CD4-positive, alpha-beta T cell (primary cell): Measurements from ENCODE around the gene FARS2. TPM values are rescaled to one million over a fixed set of nuclear protein-coding genes. Genes with fewer than 3 reads are reported as not detected.
A peak's percentile ranks its signal among the peaks of the same experiment; 100 is the strongest.

Source experiments
- ATAC-seq: fragments of 200-7000 bp; cut with Tn5 transposase; one replicate; pipeline ENCODE4 v1.10.0; 2022; ENCODE audit warnings: mild to moderate bottlenecking; ENCODE audit not compliant: poor library complexity
- CTCF ChIA-PET: fragments of 350-600 bp; sonication (Branson Sonifier 250); formaldehyde crosslinking; loops from one replicate; lab custom pipeline; 2021; ENCODE audit warnings: antibody characterized with exemption, inconsistent platforms; lab: Charles Lee
- POLR2A ChIA-PET: fragments of 350-600 bp; sonication (Branson Sonifier 250); formaldehyde crosslinking; loops from one replicate; lab custom pipeline; 2021; ENCODE audit warnings: antibody characterized with exemption, inconsistent platforms; lab: Charles Lee
- DNase-seq, 14 experiments: peaks; one replicate each; pipeline ENCODE4 v3.0.0-alpha.2; 2013 to 2020; ENCODE audit warnings: mixed read lengths in 2 of 14
- H3K27ac ChIP-seq, 2 donors: one replicate each; pipeline versions ENCODE4 v1.5.1 to v1.7.0; 2013; ENCODE audit warnings: low read length in 2 of 2, low read depth in 1 of 2, mild to moderate bottlenecking in 1 of 2
- H3K27me3 ChIP-seq, 2 experiments: 1 replicate in 1 of 2; 2 replicates in 1 of 2; pipeline versions ENCODE4 v1.6.1 to v1.7.0; 2013; ENCODE audit warnings: low read length in 2 of 2, control low read depth in 1 of 2, mild to moderate bottlenecking in 1 of 2, moderate library complexity in 1 of 2; ENCODE audit not compliant: insufficient read depth in 2 of 2, control insufficient read depth in 1 of 2
- H3K36me3 ChIP-seq: one replicate; pipeline ENCODE4 v1.6.1; 2013; ENCODE audit warnings: low read length, control low read depth; ENCODE audit not compliant: insufficient read depth
- H3K4me1 ChIP-seq: one replicate; pipeline ENCODE4 v1.6.1; 2013; ENCODE audit warnings: low read length, control low read depth; ENCODE audit not compliant: insufficient read depth
- H3K4me3 ChIP-seq: one replicate; pipeline ENCODE4 v1.5.1; 2013; ENCODE audit warnings: mild to moderate bottlenecking, low read length, moderate library complexity
- H3K9me3 ChIP-seq, 2 experiments: 1 replicate in 1 of 2; 2 replicates in 1 of 2; pipeline versions ENCODE4 v1.6.1 to v1.7.0; 2013; ENCODE audit warnings: low read length in 2 of 2, mild to moderate bottlenecking in 2 of 2, control low read depth in 1 of 2, moderate library complexity in 1 of 2; ENCODE audit not compliant: control insufficient read depth in 1 of 2, insufficient read depth in 1 of 2
- H3K27ac Mint-ChIP-seq: one replicate; pipeline ENCODE4 v1.8.0; 2020; ENCODE audit warnings: mixed read lengths
- H3K27me3 Mint-ChIP-seq: one replicate; pipeline ENCODE4 v1.8.0; 2021; ENCODE audit warnings: mixed read lengths
- H3K36me3 Mint-ChIP-seq: one replicate; pipeline ENCODE4 v1.8.0; 2021; ENCODE audit warnings: low read depth, mixed read lengths
- H3K4me1 Mint-ChIP-seq: one replicate; pipeline ENCODE4 v1.8.0; 2021; ENCODE audit warnings: low read depth, mixed read lengths
- H3K4me3 Mint-ChIP-seq: one replicate; pipeline ENCODE4 v1.8.0; 2020; ENCODE audit warnings: mild to moderate bottlenecking, mixed read lengths
- H3K9me3 Mint-ChIP-seq: one replicate; pipeline ENCODE4 v1.8.0; 2020; ENCODE audit warnings: mixed read lengths
- CTCF ChIP-seq: fragments of 200-600 bp; IDR thresholded peaks from one replicate; pipeline ENCODE4 v1.8.0; 2022; ENCODE audit warnings: antibody characterized with exemption, mild to moderate bottlenecking
- intact Hi-C, 2 experiments: fragments of 100-400 bp; cut with DNase I in 1 of 2; cut with micrococcal nuclease in 1 of 2; formaldehyde crosslinking; loops; one replicate each; pipeline versions ENCODE4 v1.15.1 to v1.9.0; 2023 to 2025; cut with DNase I, micrococcal nuclease
- total RNA-seq, 174 experiments: library from RNA in 2 of 174; stranded (reverse) in 2 of 174; gene quantifications; one replicate each; pipeline ENCODE4 v1.2.3 and lab custom pipeline; 2021 to 2026

Gene FARS2
- total RNA-seq, 2 experiments from 2014 or later: 12.6 to 12.8 TPM

DNA sequence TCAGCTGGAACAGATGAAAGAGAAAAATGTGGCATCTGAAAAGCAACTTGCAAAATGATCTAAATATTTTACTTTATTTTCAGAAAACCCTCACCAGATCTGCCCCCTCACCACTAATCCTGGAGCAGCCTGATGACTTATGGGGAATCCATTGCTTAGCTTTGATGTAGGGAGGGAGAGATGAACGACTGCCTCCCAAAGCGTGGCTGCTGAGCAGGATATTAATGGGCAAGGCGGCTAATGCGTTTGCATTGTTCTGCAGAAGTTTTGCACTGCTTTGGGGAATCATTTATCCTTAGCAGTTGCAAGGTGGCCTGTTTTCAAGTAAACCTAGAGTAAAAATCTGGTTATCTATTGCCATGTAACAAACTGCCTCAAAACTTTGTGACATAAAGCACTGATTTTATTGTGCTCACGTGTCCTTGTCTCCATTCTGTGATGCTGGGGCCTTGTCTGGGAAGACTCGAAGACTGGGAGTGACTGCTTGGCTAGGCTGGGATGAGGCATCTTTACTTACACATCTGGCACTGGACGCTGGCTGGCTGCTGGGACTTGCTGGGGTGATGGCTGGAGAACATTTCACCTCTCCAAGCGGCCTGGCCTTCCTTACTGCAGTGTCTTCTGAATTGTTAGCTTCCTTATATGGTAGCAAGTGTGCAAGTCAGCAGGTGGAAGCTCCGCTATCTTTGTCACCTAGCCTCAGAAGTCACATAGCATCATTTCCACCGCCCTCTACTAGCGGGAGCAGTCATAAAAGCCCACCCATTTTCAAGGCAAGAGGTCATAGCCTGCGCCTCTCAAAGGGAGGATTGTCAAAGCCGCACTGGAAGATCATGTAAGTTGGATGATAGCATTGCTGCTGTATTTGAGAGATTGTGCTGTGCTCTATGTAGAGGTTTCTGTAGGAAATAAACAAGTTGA, 432.2 kb downstream of the FARS2 start:
- H3K36me3 ChIP-seq: no peaks in the 10 kb centered on the region
- peaks cover 33% of the 10 kb centered on the region for H3K36me3 Mint-ChIP-seq
- no peaks in the 10 kb centered on the region for H3K9me3 ChIP-seq
- peaks cover 6% of the 10 kb centered on the region for H3K4me1 ChIP-seq
- no peak for ATAC-seq
- H3K27ac Mint-ChIP-seq: no peak overlapping the region
- no peak for DNase-seq
- TF ChIP-seq CTCF: no peak
- no peak overlapping the region for H3K27ac ChIP-seq
- intact Hi-C loops: no loop called here
- no peak overlapping the region for H3K4me3 Mint-ChIP-seq
- POLR2A ChIA-PET: no interaction called here
- no peaks in the 10 kb centered on the region for H3K27me3 ChIP-seq
- peaks cover 24% of the 10 kb centered on the region for H3K4me1 Mint-ChIP-seq
- no peaks in the 10 kb centered on the region for H3K27me3 Mint-ChIP-seq
- CTCF ChIA-PET: no interaction called here
- H3K4me3 ChIP-seq: no peak overlapping the region
- H3K9me3 Mint-ChIP-seq: no peaks in the 10 kb centered on the region

DNA sequence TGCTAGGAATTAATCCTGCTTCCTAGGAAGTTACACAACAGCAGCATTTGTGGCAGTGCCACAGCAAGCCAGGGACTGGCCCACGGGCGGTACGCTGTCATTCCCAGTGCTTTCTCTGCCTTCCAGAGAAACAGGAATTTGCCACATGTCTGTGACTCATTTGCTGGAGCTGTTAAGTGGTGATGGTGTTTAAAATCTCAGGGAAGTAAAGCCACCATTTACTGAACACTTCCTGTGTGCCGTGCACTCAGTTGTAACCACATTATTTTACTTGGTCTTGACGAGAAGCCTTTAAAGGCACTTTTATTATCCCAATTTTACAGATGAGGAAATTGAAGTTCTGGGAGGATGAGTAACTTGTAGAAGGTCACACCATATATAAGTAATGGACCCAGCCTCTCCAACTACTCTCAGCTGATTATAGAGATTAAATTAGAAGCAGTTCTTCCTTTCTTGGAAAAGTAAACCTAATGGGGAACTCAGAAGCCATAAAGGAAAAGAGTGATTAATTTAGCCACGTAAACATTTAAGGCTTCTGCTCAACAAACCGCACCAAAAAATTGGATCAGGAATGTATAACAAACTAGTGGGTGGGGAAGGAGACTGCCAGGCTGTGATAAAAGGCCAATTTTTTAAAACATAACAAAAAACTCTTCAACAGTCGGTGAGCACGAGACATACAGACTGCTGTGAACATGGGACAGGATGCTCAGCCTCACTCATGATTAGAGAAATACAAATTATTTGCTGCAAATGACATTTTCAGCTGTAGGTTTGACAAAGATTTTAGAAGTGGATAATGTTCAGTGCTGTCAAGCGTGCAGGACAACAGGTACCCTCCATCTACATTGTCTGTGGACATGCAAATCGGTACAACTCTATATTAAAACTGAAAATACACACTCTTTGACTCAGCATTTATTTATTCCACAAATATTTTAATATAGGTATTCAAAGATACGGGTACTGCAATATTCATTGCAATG, 434.2 kb downstream of the FARS2 start:
- POLR2A ChIA-PET: interaction anchor here (0.7 kb wide), 2 partner anchors 8 to 193 kb away, joined by 3 to 6 read pairs; no protein-coding TSS in a partner anchor
- no peaks in the 10 kb centered on the region for H3K9me3 Mint-ChIP-seq
- H3K27ac ChIP-seq: no peak overlapping the region

More for the DNA sequence above, 434.2 kb downstream of the FARS2 start:
- DNase-seq: peak in 2 of 14 experiments; percentile 20 to 23
- Histone ChIP-seq H3K27me3 (no peaks in the 10 kb centered on the region), H3K4me1 (peaks cover 8% of the 10 kb centered on the region), H3K36me3 (no peaks in the 10 kb centered on the region), H3K4me3 (no peak overlapping the region), H3K9me3 (no peaks in the 10 kb centered on the region)
- peaks cover 22% of the 10 kb centered on the region for H3K36me3 Mint-ChIP-seq
- no peak for TF ChIP-seq CTCF
- H3K27me3 Mint-ChIP-seq: no peaks in the 10 kb centered on the region
- H3K27ac Mint-ChIP-seq: no peak overlapping the region
- CTCF ChIA-PET: no interaction called here
- intact Hi-C loops: no loop called here
- no peak overlapping the region for H3K4me3 Mint-ChIP-seq
- ATAC-seq: no peak
- H3K4me1 Mint-ChIP-seq: peaks cover 24% of the 10 kb centered on the region
